ENCODE results near the gene HOXA11.
A peak's percentile ranks its signal among the peaks of the same experiment; 100 is the strongest.

The HOXA11 gene

GRCh38 chr7:27153526-27153925, 31.5 kb downstream of the HOXA11 start:
- Histone ChIP-seq H3K4me2 (no peak overlapping the region), H3K4me3 (no peak overlapping the region), H3K36me3 (no peaks in the 10 kb centered on the region), H3K9me3 (replicated peaks in 1 of 11) (peaks cover 25 to 52% (median 41%) of the 10 kb centered on the region in 11 experiments), H4K20me1 (peaks cover 0 to 75% (median 54%) of the 10 kb centered on the region in 11 experiments; a peak in 16 of 22 replicates), H3K4me1 (peaks cover 11 to 24% (median 20%) of the 10 kb centered on the region in 10 experiments), H3K27me3 (peaks cover 100% of the 10 kb centered on the region in 11 experiments), H3K27ac (no peak overlapping the region), H3K9ac (no peak overlapping the region)
- TF ChIP-seq Cebpa-rat (IDR thresholded peaks at IDR 0.05): no peak

- Histone ChIP-seq H3K9me3 (replicated peaks in 1 of 11) (peaks cover 31 to 52% (median 46%) of the 10 kb centered on the region in 11 experiments), H3K27ac (no peak overlapping the region), H3K4me3 (peak overlapping the region in 3 of 10 experiments; percentile 9 to 52 (median 51); a peak in 1 of 20 replicates), H3K4me1 (peaks cover 11 to 26% (median 20%) of the 10 kb centered on the region in 10 experiments), H3K9ac (no peak overlapping the region), H3K27me3 (peaks cover 100% of the 10 kb centered on the region in 11 experiments), H3K36me3 (no peaks in the 10 kb centered on the region), H3K4me2 (peak overlapping the region in 6 of 11 experiments; percentile 82 to 95 (median 87); a peak in 7 of 22 replicates), H4K20me1 (peaks cover 0 to 71% (median 49%) of the 10 kb centered on the region in 11 experiments; a peak in 16 of 22 replicates)
- no peak for TF ChIP-seq Cebpa-rat (IDR thresholded peaks at IDR 0.05)
These were observed 32.1 kb downstream of the HOXA11 start for GRCh38 chr7:27152816-27153442.

GRCh38 chr7:27151931-27152815, 32.9 kb downstream of the HOXA11 start, which contains the start of gene HOXA3:
Gene HOXA3 (minus strand): TSS chr7:27152583. CDS start chr7:27110640, 41,943 bp downstream.
- peak within 1 kb of the TSS; percentile 79 to 95 (median 85) for H3K4me2 ChIP-seq
- no peak within 1 kb of the TSS for H3K27ac ChIP-seq
- peak within 1 kb of the TSS; percentile 40 to 60 (median 52) for H3K4me3 ChIP-seq
- H3K27me3 ChIP-seq: peaks cover 100% of the 10 kb centered on the region in 11 experiments
- no peak within 1 kb of the TSS for H3K9ac ChIP-seq
- no peak for TF ChIP-seq Cebpa-rat (IDR thresholded peaks at IDR 0.05)
- peaks cover 33 to 52% (median 46%) of the 10 kb centered on the region in 11 experiments for H3K9me3 ChIP-seq (replicated peaks in 1 of 11)
- H3K36me3 ChIP-seq: no peaks in the 10 kb centered on the region
- H3K4me1 ChIP-seq: peaks cover 11 to 26% (median 20%) of the 10 kb centered on the region in 10 experiments
- peaks cover 0 to 63% (median 41%) of the 10 kb centered on the region in 11 experiments; a peak in 16 of 22 replicates for H4K20me1 ChIP-seq

- Histone ChIP-seq H3K9ac (0 out of 22 replicates have a peak overlapping the region, but pooled peaks of 2 of the 11 experiments have one; percentile 20 to 21), H3K27me3 (peaks cover 100% of the 10 kb centered on the region in 11 experiments), H3K27ac (no peak overlapping the region), H3K4me1 (peaks cover 11 to 26% (median 20%) of the 10 kb centered on the region in 10 experiments), H4K20me1 (peaks cover 0 to 58% (median 40%) of the 10 kb centered on the region in 11 experiments; a peak in 16 of 22 replicates), H3K4me3 (peak overlapping the region; percentile 40 to 60 (median 52)), H3K36me3 (no peaks in the 10 kb centered on the region), H3K4me2 (peak overlapping the region; percentile 79 to 95 (median 85)), H3K9me3 (replicated peaks in 1 of 11) (peaks cover 39 to 52% (median 47%) of the 10 kb centered on the region in 11 experiments)
- no peak for TF ChIP-seq Cebpa-rat (IDR thresholded peaks at IDR 0.05)
These were observed 33.6 kb downstream of the HOXA11 start for GRCh38 chr7:27151341-27151930.

DNA sequence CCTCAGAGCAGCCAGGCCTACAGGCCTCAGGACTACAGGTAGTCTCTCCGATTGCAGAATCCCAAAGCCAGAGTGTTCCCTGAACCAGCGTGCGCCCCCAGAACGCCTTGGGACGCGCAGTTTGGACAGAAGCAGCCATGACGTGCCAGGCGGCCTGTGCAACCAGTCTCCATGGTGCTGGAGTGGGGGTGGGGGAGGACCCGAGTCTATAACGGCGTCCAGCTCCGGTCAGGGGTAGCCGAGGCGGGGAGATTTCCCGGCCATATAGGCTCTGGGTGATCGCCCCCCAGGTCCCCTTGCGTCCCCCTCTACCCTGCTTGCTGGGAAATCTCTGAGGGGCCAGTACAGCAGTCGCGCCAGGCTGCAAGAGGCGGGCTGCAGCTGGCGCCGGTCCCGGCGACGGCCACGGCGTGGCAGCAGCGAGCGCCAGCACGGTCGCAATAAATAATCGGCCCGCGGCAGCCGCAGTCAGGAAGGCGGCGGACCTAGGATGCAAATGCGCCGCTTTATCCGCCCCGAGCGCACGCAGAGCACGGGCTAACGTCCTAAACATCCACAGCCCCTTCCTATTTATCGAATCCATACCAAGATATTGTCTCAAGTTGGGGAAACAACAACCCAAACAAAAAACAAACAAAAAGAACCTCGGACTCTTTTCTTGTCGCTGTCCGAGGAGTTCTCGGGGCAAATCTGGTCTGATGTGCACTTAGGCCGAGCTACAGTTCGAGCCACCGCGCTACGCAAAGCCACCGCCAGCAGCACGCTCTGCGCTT, 34.3 kb downstream of the HOXA11 start:
- H3K4me1 ChIP-seq: peaks cover 11 to 26% (median 20%) of the 10 kb centered on the region in 10 experiments
- peaks cover 0 to 52% (median 39%) of the 10 kb centered on the region in 11 experiments; a peak in 16 of 22 replicates for H4K20me1 ChIP-seq
- H3K27ac ChIP-seq: no peak overlapping the region
- peak overlapping the region; percentile 40 to 60 (median 52) for H3K4me3 ChIP-seq
- peaks cover 39 to 52% (median 47%) of the 10 kb centered on the region in 11 experiments for H3K9me3 ChIP-seq (replicated peaks in 1 of 11)
- 0 out of 22 replicates have a peak overlapping the region, but pooled peaks of 2 of the 11 experiments have one; percentile 20 to 21 for H3K9ac ChIP-seq
- peaks cover 0 to 2% (median 0%) of the 10 kb centered on the region in 11 experiments; a peak in 1 of 22 replicates for H3K36me3 ChIP-seq
- H3K27me3 ChIP-seq: peaks cover 100% of the 10 kb centered on the region in 11 experiments
- TF ChIP-seq Cebpa-rat (IDR thresholded peaks at IDR 0.05): no peak
- H3K4me2 ChIP-seq: peak overlapping the region; percentile 79 to 95 (median 85)

DNA sequence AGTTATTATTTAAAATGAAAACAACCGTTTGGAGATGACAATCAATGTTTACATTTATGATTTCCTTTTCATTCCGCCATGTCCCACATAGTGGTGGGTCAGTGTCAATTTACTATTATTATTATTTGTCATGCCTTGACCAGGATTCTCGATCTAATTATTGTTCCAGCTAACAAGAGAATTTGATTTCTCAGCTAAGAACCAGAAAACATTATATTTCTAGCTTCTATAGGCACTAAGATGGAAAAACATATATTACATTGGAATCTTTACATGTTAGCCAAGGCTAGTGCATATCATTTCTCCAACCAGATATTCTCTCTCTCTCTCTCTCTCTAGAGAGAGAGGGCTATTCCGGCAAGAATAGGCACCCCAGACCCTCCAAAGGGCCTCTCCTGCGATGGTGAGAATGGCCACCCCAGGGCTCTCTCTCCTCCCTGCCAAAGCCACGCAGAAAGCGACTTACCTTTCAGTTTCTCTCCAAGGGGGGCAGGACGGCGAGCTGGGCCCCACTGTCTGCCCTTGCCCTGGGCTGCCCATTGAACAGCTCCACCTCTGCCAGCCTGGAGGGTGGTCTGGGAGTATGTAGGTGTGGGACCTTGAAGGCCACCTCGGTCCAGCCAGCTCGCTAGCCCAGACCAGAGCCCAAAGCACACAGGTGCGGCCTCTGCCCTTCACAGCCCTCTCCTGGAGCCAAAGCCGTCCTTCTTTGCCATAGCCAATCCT, 35.0 kb downstream of the HOXA11 start:
- Histone ChIP-seq H3K27ac (no peak overlapping the region), H3K9me3 (replicated peaks in 1 of 11) (peaks cover 40 to 52% (median 47%) of the 10 kb centered on the region in 11 experiments), H3K36me3 (peaks cover 0 to 7% (median 0%) of the 10 kb centered on the region in 11 experiments; a peak in 3 of 22 replicates), H3K9ac (no peak overlapping the region), H3K27me3 (peaks cover 100% of the 10 kb centered on the region in 11 experiments), H3K4me1 (peaks cover 11 to 26% (median 20%) of the 10 kb centered on the region in 10 experiments), H3K4me3 (peak overlapping the region in 9 of 10 experiments; percentile 40 to 60 (median 52); a peak in 16 of 20 replicates), H4K20me1 (peaks cover 0 to 45% (median 33%) of the 10 kb centered on the region in 11 experiments; a peak in 16 of 22 replicates), H3K4me2 (peak overlapping the region; percentile 79 to 95 (median 85))
- no peak for TF ChIP-seq Cebpa-rat (IDR thresholded peaks at IDR 0.05)
